ENCODE data around the gene GTF3C6. TPM values are rescaled to one million over a fixed set of nuclear protein-coding genes. Genes with fewer than 3 reads are reported as not detected.

Gene GTF3C6
- total and polyA plus RNA-seq, 2 of the 13 experiments (the other 11 are each of a cell fraction or from before 2014, with no cell fraction given) = 21.6 to 160 TPM

GRCh38 chr6:110958329-110959192 lies at the start of gene GTF3C6 (continued):
- no peak for TF ChIP-seq ZNF34 (CRISPR knock-in tag; IDR thresholded peaks at IDR 0.05; ENCODE audit: borderline replicate concordance)
- 0 out of 2 replicates have a peak, but pooled peaks have one; percentile 8 for TF ChIP-seq ZNF20 (CRISPR knock-in tag; IDR thresholded peaks at IDR 0.05)
- 0 out of 2 replicates have a peak, but pooled peaks have one; percentile 78 for TF ChIP-seq KLF9 (CRISPR knock-in tag; IDR thresholded peaks at IDR 0.05; ENCODE audit: low read depth)
- no peak for TF ChIP-seq SKIL (CRISPR knock-in tag; IDR thresholded peaks at IDR 0.05; ENCODE audit: borderline replicate concordance)
- TF ChIP-seq E2F5 (CRISPR knock-in tag; conservative IDR thresholded peaks at IDR 0.05) = peak; percentile 17; the same call in 1 of the 2 replicates
- peak; percentile 85 for TF ChIP-seq AGO1 (IDR thresholded peaks at IDR 0.05; ENCODE audit: low read depth, low read length, poor library complexity, severe bottlenecking)
- no peak for TF ChIP-seq PHB2 (IDR thresholded peaks at IDR 0.05; ENCODE audit: partially characterized antibody)
- TF ChIP-seq KMT2B (CRISPR knock-in tag; IDR thresholded peaks at IDR 0.05) = peak; percentile 92
- no peak for TF ChIP-seq MAFG (CRISPR knock-in tag; IDR thresholded peaks at IDR 0.05)
- peak; percentile 82; the same call in 1 of the 2 replicates for TF ChIP-seq BCL3 (CRISPR knock-in tag; IDR thresholded peaks at IDR 0.05)
- no peak for TF ChIP-seq ZBTB37 (CRISPR knock-in tag; IDR thresholded peaks at IDR 0.05)
- TF ChIP-seq ZNF567 (CRISPR knock-in tag; IDR thresholded peaks at IDR 0.05; ENCODE audit: borderline replicate concordance) = 0 out of 2 replicates have a peak, but pooled peaks have one; percentile 56
- TF ChIP-seq TAF1 (CRISPR knock-in tag; IDR thresholded peaks at IDR 0.05) = peak; percentile 99
- no peak for TF ChIP-seq ZNF207 (IDR thresholded peaks at IDR 0.05; ENCODE audit: borderline replicate concordance)
- TF ChIP-seq ZBTB21 (CRISPR knock-in tag; IDR thresholded peaks at IDR 0.05) = 0 out of 2 replicates have a peak, but pooled peaks have one; percentile 13
- TF ChIP-seq RBAK (CRISPR knock-in tag; IDR thresholded peaks at IDR 0.05) = 0 out of 2 replicates have a peak, but pooled peaks have one; percentile 66
- TF ChIP-seq ZNF598 (CRISPR knock-in tag; IDR thresholded peaks at IDR 0.05; ENCODE audit: borderline replicate concordance) = peak; percentile 93; the same call in 1 of the 2 replicates
- peak; percentile 97 for TF ChIP-seq ZNF614 (CRISPR knock-in tag; IDR thresholded peaks at IDR 0.05; ENCODE audit: borderline replicate concordance)
- no peak for TF ChIP-seq RFX3 (CRISPR knock-in tag; IDR thresholded peaks at IDR 0.05)
- TF ChIP-seq ZKSCAN1 (IDR thresholded peaks at IDR 0.05; ENCODE audit: low read length) = no peak
- TF ChIP-seq SKI (IDR thresholded peaks at IDR 0.05; ENCODE audit: partially characterized antibody) = no peak
- TF ChIP-seq RARG (CRISPR knock-in tag; IDR thresholded peaks at IDR 0.05; ENCODE audit: low read depth) = no peak; the same call in 1 of the 2 replicates
- no peak for TF ChIP-seq ZNF24 (IDR thresholded peaks at IDR 0.05)
- TF ChIP-seq DRAP1 (CRISPR knock-in tag; IDR thresholded peaks at IDR 0.05) = peak; percentile 94
